ENCODE results near the gene VARS2. TPM values are rescaled to one million over a fixed set of nuclear protein-coding genes. Genes with fewer than 3 reads are reported as not detected.
A peak's percentile ranks its signal among the peaks of the same experiment; 100 is the strongest.
"Not testable (repeated sequence)": the region's sequence is repeated elsewhere in the genome, so short reads cannot be mapped to it uniquely, and the experiment has no call there.

VARS2 gene
- total RNA-seq, 6 donors from 2014 or later = 23.0 to 56.6 (median 29.5) TPM

DNA sequence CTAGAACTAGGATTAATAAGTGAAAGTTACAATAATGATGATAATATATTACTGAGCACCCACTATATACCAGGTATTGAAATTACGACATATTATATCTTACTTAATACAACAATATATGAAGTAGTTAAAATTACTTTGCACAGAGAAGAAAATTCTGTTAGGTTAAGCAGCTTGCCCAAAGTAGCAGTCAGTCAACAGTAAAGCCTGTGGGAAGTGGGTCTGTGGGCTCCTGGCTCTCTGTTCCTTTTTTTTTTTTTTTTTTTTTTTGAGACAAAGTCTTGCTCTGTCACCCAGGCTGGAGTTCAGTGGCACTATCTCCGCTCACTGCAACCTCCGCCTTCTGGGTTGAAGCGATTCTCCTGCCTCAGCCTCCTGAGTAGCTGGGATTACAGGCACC lies 10.8 kb upstream of the VARS2 start:
- no peak for ATAC-seq (ENCODE audit: low FRiP score in 2 of 2)
- Histone ChIP-seq H3K4me1 (peaks cover 0 to 7% (median 3%) of the 10 kb centered on the region in 4 donors), H3K4me3 (no peak overlapping the region), H3K9me3 (no peaks in the 10 kb centered on the region), H3K27me3 (no peaks in the 10 kb centered on the region), H3K27ac (no peak overlapping the region), H3K36me3 (peaks cover 0 to 18% (median 8%) of the 10 kb centered on the region in 4 donors)
- WGBS, 2 donors = 83 to 92% methylated on average over 4 of the region's 4 CpGs
- no peak for DNase-seq
- TF ChIP-seq, protein P1, sequence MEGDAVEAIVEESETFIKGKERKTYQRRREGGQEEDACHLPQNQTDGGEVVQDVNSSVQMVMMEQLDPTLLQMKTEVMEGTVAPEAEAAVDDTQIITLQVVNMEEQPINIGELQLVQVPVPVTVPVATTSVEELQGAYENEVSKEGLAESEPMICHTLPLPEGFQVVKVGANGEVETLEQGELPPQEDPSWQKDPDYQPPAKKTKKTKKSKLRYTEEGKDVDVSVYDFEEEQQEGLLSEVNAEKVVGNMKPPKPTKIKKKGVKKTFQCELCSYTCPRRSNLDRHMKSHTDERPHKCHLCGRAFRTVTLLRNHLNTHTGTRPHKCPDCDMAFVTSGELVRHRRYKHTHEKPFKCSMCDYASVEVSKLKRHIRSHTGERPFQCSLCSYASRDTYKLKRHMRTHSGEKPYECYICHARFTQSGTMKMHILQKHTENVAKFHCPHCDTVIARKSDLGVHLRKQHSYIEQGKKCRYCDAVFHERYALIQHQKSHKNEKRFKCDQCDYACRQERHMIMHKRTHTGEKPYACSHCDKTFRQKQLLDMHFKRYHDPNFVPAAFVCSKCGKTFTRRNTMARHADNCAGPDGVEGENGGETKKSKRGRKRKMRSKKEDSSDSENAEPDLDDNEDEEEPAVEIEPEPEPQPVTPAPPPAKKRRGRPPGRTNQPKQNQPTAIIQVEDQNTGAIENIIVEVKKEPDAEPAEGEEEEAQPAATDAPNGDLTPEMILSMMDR (IDR thresholded peaks at IDR 0.05) = no peak
- TF ChIP-seq EP300 (IDR thresholded peaks at IDR 0.05) = no peak
- TF ChIP-seq POLR2A (IDR thresholded peaks at IDR 0.05) = no peak
- TF ChIP-seq POLR2AphosphoS5 (IDR thresholded peaks at IDR 0.05) = no peak

DNA sequence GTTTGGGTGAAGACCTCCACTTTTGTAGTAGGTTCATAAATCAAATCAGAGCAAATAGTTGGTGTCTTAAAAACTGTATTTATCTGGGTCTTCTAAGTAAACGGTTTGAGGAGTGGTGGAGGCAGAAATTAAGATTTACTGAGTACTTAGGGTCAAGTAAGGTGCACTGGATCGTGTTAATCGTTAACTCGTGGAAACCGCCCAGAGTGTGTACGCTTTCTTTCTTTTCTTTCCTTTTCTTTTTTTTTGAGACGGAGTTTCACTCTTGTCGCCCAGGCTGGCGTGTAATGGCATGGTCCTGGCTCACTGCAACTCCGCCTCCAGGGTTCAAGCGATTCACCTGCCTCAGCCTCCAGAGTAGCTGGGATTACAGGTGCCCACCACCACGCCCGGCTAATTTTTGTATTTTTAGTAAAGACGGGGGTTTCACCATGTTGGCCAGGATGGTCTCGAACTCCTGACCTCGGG lies 6.7 kb upstream of the VARS2 start:
- not testable (repeated sequence) for ATAC-seq (ENCODE audit: low FRiP score in 2 of 2)
- H3K27ac ChIP-seq = peak overlapping the region in 2 of 4 donors; percentile 18 to 54

DNA sequence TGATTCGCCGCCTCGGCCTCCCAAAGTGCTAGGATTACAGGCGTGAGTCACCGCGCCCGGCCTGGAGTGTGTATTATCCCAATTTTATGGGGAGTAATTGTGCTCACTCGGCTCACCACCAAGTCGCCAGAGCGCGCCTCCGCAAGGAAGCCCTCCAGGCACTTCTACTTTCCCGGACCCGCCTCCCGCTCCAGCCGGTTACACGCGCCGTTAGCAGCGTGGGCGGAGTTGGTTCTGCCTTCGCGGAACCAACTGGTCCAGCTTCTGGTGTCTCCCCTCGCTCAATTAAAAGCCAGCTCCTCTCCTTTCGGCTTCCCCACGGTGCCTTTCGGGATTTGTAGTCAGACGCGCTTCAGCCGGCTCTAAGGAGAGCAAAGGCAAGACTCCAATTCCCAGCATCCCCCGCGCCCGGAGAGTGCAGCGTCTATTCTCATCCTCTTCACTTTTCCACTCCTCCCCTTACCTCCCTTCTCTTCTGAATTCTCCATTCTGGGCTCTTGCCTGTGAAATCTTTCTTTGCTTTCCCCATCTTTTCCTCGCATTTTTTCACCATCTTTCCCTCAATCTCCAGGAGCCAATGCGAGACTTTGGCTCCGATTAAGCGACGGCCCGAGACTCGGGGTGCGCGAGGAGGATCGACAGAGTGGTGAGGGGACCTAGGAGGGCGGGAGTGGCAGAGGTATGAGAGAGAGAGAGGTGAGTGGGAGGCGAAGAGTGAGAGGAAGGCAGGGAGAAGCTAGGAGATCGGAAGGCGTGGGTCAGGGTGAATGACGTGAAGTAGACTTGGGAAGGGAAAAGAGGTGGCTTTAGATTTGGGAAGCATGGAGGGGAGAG lies 6.1 kb upstream of the VARS2 start, which contains the start of gene GTF2H4:
Gene GTF2H4, plus strand, starts transcription at position 450 of the 834 bp plus-strand sequence.
- Histone ChIP-seq H3K36me3 (peaks cover 11 to 29% (median 20%) of the 10 kb centered on the region in 4 donors), H3K27me3 (no peaks in the 10 kb centered on the region), H3K4me3 (peak within 1 kb of the TSS; percentile 61 to 88 (median 74)), H3K4me1 (peaks cover 8 to 16% (median 13%) of the 10 kb centered on the region in 4 donors), H3K9me3 (no peaks in the 10 kb centered on the region), H3K27ac (peak within 1 kb of the TSS in 3 of 4 donors; percentile 58 to 65 (median 60))
- WGBS, 2 donors = 0 to 2% methylated on average over 38 to 49 of the region's 49 CpGs
- TF ChIP-seq EP300 (IDR thresholded peaks at IDR 0.05) = no peak
- peak in 1 of 2 donors; percentile 69 for TF ChIP-seq POLR2AphosphoS5 (IDR thresholded peaks at IDR 0.05)
- TF ChIP-seq, protein P1 (IDR thresholded peaks at IDR 0.05) = peak in 2 of 6 experiments; percentile 11 to 35
- TF ChIP-seq POLR2A (IDR thresholded peaks at IDR 0.05) = peak in 2 of 4 donors; percentile 29 to 50
- DNase-seq (peak; percentile 92 to 98), ATAC-seq (ENCODE audit: low FRiP score in 2 of 2) (peak; percentile 98 to 99)

More for the DNA sequence above, 6.7 kb upstream of the VARS2 start:
- not testable (repeated sequence) for H3K27me3 ChIP-seq, DNase-seq, H3K9me3 ChIP-seq
- 34 to 48% methylated on average over 13 to 16 of the region's 16 CpGs for WGBS, 2 donors
- Histone ChIP-seq H3K4me1 (peaks cover 8 to 16% (median 13%) of the 10 kb centered on the region in 4 donors), H3K36me3 (peaks cover 11 to 27% (median 19%) of the 10 kb centered on the region in 4 donors), H3K4me3 (peak overlapping the region in 3 of 4 donors; percentile 62 to 88 (median 86))

DNA sequence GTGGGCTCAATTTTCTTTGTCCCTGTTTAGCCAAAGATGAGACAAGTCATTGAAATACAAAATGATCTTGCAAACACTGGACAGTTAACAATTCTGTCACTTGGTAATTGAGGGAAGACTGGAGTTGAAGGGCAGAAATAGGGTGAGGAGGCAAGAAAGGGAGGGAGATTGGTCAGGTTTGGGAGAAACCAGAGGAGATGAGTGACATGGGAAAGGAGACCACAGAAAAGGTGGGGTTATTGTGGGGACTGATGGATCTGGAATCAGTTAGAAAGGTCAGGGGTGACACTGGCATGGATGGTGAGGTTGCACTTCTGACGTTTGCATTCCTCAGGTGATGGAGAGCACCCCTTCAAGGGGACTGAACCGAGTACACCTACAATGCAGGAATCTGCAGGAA lies 5.3 kb upstream of the VARS2 start:
- Histone ChIP-seq H3K27ac (peak overlapping the region in 2 of 4 donors; percentile 60 to 65), H3K9me3 (no peaks in the 10 kb centered on the region), H3K4me1 (peaks cover 13 to 22% (median 17%) of the 10 kb centered on the region in 4 donors), H3K4me3 (peak overlapping the region; percentile 61 to 88 (median 74)), H3K36me3 (peaks cover 11 to 31% (median 21%) of the 10 kb centered on the region in 4 donors), H3K27me3 (no peaks in the 10 kb centered on the region)
- ATAC-seq (ENCODE audit: low FRiP score in 2 of 2) (no peak), DNase-seq (no peak)
- TF ChIP-seq POLR2A (IDR thresholded peaks at IDR 0.05) (no peak), EP300 (IDR thresholded peaks at IDR 0.05) (no peak), POLR2AphosphoS5 (IDR thresholded peaks at IDR 0.05) (no peak)
- TF ChIP-seq, protein P1 (IDR thresholded peaks at IDR 0.05) = no peak
- 19 to 27% methylated on average over 2 of the region's 2 CpGs for WGBS, 2 donors

DNA sequence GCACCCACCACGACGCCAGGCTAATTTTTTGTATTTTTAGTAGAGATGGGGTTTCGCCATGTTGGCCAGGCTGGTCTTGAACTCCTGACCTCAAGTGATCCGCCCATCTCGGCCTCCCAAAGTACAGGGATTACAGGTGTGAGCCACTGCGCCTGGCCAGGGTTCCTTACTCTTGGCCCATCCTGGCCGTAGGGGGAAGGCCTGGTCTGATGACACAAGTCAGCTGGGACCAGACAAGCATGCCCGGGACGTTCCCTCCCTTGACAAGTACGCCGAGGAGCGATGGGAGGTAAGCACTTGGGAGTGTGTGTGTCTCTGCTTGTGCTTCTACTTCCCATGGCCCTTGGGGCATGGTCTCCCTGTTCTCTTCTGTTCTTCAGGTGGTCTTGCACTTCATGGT lies 3.6 kb upstream of the VARS2 start:
- not testable (repeated sequence) for H3K4me3 ChIP-seq; ATAC-seq (ENCODE audit: low FRiP score in 2 of 2); H3K9me3 ChIP-seq; H3K27me3 ChIP-seq; H3K27ac ChIP-seq; DNase-seq
- 89 to 96% methylated on average over 5 to 9 of the region's 12 CpGs for WGBS, 2 donors
- peaks cover 21 to 37% (median 27%) of the 10 kb centered on the region in 4 donors for H3K4me1 ChIP-seq
- peaks cover 11 to 31% (median 21%) of the 10 kb centered on the region in 4 donors for H3K36me3 ChIP-seq
